ENCODE measurements around the gene FEM1B.

DNA sequence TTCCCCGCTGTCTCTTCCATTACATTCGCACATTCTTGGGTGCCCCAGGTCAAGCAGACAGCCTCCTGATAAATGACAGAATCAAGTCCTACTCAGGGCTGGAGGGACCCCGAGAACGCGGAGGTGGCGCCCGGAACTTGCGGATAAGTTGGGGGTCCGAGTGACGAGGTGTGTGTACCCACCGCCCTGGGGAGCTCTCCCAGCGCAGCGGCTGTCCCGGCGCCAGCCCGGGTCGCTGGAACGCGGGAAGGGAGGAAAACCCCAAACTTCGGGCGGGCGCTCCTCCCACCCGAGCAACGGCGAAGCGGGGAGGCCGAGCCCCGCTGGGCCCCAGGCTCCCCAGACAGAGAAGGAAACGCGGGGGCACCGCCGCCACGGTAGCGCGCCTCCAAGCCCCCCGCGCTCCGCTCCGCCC is 48.6 kb upstream of the FEM1B start:
- TF ChIP-seq POLR2AphosphoS5 (IDR thresholded peaks at IDR 0.05; ENCODE audit: low read depth) = no peak
- TF ChIP-seq, protein P1, sequence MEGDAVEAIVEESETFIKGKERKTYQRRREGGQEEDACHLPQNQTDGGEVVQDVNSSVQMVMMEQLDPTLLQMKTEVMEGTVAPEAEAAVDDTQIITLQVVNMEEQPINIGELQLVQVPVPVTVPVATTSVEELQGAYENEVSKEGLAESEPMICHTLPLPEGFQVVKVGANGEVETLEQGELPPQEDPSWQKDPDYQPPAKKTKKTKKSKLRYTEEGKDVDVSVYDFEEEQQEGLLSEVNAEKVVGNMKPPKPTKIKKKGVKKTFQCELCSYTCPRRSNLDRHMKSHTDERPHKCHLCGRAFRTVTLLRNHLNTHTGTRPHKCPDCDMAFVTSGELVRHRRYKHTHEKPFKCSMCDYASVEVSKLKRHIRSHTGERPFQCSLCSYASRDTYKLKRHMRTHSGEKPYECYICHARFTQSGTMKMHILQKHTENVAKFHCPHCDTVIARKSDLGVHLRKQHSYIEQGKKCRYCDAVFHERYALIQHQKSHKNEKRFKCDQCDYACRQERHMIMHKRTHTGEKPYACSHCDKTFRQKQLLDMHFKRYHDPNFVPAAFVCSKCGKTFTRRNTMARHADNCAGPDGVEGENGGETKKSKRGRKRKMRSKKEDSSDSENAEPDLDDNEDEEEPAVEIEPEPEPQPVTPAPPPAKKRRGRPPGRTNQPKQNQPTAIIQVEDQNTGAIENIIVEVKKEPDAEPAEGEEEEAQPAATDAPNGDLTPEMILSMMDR (IDR thresholded peaks at IDR 0.05; ENCODE audit: insufficient read depth, low read length) = no peak
- TF ChIP-seq, protein P2, sequence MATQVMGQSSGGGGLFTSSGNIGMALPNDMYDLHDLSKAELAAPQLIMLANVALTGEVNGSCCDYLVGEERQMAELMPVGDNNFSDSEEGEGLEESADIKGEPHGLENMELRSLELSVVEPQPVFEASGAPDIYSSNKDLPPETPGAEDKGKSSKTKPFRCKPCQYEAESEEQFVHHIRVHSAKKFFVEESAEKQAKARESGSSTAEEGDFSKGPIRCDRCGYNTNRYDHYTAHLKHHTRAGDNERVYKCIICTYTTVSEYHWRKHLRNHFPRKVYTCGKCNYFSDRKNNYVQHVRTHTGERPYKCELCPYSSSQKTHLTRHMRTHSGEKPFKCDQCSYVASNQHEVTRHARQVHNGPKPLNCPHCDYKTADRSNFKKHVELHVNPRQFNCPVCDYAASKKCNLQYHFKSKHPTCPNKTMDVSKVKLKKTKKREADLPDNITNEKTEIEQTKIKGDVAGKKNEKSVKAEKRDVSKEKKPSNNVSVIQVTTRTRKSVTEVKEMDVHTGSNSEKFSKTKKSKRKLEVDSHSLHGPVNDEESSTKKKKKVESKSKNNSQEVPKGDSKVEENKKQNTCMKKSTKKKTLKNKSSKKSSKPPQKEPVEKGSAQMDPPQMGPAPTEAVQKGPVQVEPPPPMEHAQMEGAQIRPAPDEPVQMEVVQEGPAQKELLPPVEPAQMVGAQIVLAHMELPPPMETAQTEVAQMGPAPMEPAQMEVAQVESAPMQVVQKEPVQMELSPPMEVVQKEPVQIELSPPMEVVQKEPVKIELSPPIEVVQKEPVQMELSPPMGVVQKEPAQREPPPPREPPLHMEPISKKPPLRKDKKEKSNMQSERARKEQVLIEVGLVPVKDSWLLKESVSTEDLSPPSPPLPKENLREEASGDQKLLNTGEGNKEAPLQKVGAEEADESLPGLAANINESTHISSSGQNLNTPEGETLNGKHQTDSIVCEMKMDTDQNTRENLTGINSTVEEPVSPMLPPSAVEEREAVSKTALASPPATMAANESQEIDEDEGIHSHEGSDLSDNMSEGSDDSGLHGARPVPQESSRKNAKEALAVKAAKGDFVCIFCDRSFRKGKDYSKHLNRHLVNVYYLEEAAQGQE (IDR thresholded peaks at IDR 0.05; ENCODE audit: insufficient replicate concordance, low read depth) = peak; percentile 9
- TF ChIP-seq GABPA (IDR thresholded peaks at IDR 0.05; ENCODE audit: low read depth) = no peak
- no peak for TF ChIP-seq SPI1 (IDR thresholded peaks at IDR 0.05; ENCODE audit: borderline replicate concordance, low read depth)
